AG04450 (cell line): ENCODE measurements around the gene DNAJC22. TPM values are rescaled to one million over a fixed set of nuclear protein-coding genes. Genes with fewer than 3 reads are reported as not detected.

ENCODE experiments used
- CTCF ChIA-PET: fragments of 300-600, 350-600 bp; formaldehyde crosslinking; extraction: SDS; loops from one replicate; lab custom pipeline; 2022; ENCODE audit warnings: antibody characterized with exemption, inconsistent platforms; lab: Charles Lee
- POLR2A ChIA-PET: fragments of 350-600 bp; formaldehyde crosslinking; extraction: SDS; loops from one replicate; lab custom pipeline; 2021; ENCODE audit warnings: antibody characterized with exemption, inconsistent platforms; lab: Yijun Ruan, JAX
- DNase-seq: peaks from one replicate; pipeline ENCODE4 v3.0.0-alpha.2; 2011; ENCODE audit warnings: low read depth, low spot score
- H3K27ac ChIP-seq: one replicate; pipeline ENCODE4 v1.5.1; 2012; ENCODE audit warnings: low read depth, low read length, control low read depth
- H3K27me3 ChIP-seq: one replicate; pipeline ENCODE4 v1.6.0; 2012; ENCODE audit warnings: low read length; ENCODE audit not compliant: control insufficient read depth, insufficient read depth
- H3K4me3 ChIP-seq: 2 replicates; pipeline ENCODE4 v1.5.1; 2011; ENCODE audit warnings: mild to moderate bottlenecking, low read depth, low read length, control low read depth
- H3K9me3 ChIP-seq: 2 replicates; pipeline ENCODE4 v1.5.1; 2012; ENCODE audit warnings: low read length; ENCODE audit not compliant: control insufficient read depth, insufficient read depth
- CTCF ChIP-seq: IDR thresholded peaks from 2 replicates; pipeline ENCODE4 v1.5.1; 2011; ENCODE audit warnings: low read depth, low read length, control low read depth, inconsistent platforms
- polyA plus RNA-seq: library from polyadenylated mRNA; depleted of rRNA; stranded (reverse); fragments of >200 nt; gene quantifications from 2 replicates; pipeline ENCODE4 v1.2.3, GENCODE V29; 2011

Gene DNAJC22
- polyA plus RNA-seq, 1 experiment, result 12.2 TPM

- H3K9me3 ChIP-seq, result no peaks in the 10 kb centered on the region; the same call in 1 of the 2 replicates
- CTCF ChIA-PET, result interaction anchor here (0.5 to 2.9 kb wide), 33 partner anchors 9 to 248 kb away, joined by 3 to 47 read pairs (median 4); partner anchors contain the start of genes PRPH and TROAP
- no peak overlapping the region for H3K4me3 ChIP-seq
- no peak for TF ChIP-seq CTCF
- H3K27ac ChIP-seq, result no peak overlapping the region
- H3K27me3 ChIP-seq, result peaks cover 82% of the 10 kb centered on the region
- POLR2A ChIA-PET, result interaction anchor here (0.6 to 2.3 kb wide), 4 partner anchors 10 to 174 kb away, joined by 3 to 12 read pairs (median 6); partner anchors contain the start of gene SPATS2
- DNase-seq, result no peak
Observed at GRCh38 chr12:49341777-49342065, 5.0 kb upstream of the DNAJC22 start.

DNA sequence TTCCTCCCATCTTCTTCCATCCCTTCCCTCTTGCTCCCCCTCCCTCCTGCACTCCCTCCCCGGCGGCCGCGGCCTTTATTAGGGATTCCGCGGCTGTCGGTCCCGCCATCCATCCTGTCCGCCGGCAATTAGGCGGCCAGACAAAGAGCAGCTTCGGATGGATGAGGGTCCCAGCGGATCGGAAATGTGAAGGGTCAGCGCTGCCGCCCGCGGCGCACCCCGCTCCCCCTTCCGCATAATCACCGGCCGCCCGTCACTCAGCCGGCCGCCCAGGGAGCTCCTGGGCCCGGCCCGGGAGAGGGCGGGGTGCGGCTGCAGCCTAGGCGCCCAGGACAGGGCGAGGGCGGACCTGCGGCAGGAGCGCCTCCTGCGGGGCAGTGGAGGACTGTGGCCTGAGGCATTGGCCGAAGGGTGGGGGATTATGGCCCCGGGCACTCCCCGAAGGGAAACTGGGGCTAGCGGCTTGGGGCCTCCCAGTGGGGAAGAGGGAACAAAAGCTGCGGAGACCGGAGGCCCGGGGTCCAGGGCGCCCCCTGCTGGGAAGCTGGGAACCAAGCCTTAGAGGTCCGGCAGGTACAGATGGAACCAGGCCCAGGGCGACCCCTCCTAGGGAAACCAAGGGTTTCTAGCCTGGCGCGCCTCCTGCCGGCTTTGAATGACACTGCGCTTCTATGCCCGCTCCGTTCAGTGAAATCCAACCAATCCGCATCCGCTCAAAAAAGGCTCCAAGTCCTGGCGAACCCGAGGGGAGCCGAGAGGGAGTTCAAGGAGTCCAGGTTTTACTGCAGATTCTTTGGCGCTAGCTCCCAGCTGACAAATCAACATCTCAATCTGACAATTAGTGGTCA lies 4.4 kb upstream of the DNAJC22 start:
- peak; percentile 70 for TF ChIP-seq CTCF
- Histone ChIP-seq H3K9me3 (no peaks in the 10 kb centered on the region; the same call in 1 of the 2 replicates), H3K27me3 (peaks cover 85% of the 10 kb centered on the region), H3K4me3 (peak overlapping the region; percentile 49), H3K27ac (no peak overlapping the region)
- CTCF ChIA-PET, result interaction anchor here (0.5 to 2.9 kb wide), 39 partner anchors 9 to 404 kb away, joined by 3 to 47 read pairs (median 4); partner anchors contain the start of genes PRPH and TROAP
- DNase-seq, result peak; percentile 30
- POLR2A ChIA-PET, result interaction anchor here (1.3 to 2.3 kb wide), 3 partner anchors 10 to 173 kb away, joined by 3 to 12 read pairs (median 7); partner anchors contain the start of gene SPATS2

DNA sequence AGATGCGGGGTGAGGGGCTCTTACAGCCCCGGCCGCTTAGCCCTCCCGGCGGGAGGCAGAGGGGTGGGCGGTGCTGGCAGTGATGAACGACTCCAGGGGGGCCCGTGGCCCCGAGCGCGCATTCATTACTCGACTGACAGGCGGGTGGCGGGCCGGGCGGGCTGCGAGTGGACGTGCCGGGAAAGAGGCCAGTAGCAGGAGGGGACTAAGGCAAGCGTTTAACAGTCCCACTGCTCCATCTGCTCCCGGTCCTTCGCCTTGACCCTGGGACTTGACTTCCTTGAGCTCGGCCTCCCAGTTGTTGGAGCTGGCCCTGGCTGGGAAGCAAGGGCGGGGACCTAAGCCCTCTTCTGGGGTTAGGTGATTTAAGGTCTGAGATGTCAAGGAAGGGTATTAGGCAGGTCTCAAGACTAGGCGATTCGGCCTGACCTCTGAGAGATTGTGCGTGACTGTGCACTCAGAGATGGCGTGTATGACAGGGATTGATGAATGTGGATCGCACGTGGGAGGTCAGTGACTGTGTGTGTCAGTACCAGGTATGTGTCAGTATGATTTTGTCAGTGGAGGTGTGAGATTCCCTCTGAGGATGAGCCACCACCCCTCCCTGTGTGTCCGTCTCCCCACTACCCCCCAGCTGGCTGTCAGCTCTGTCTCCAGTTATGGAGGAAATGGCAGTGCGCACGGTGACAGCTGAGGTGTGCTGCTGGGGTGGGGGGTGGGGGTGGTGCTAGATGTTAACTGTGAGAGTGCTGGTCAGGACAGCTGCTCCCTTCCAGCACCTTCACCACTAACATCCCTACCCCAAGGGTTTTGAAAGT lies 3.6 kb upstream of the DNAJC22 start:
- H3K9me3 ChIP-seq, result no peaks in the 10 kb centered on the region; the same call in 1 of the 2 replicates
- TF ChIP-seq CTCF, result no peak
- ChIA-PET CTCF (interaction anchor here (0.7 to 2.9 kb wide), 26 partner anchors 10 to 404 kb away, joined by 3 to 47 read pairs (median 4); partner anchors contain the start of genes PRPH and TROAP), POLR2A (interaction anchor here (1.6 to 2.3 kb wide), 2 partner anchors 11 to 24 kb away, joined by 7 to 12 read pairs; partner anchors contain the start of gene SPATS2)
- no peak overlapping the region for H3K27ac ChIP-seq
- peak overlapping the region; percentile 49 for H3K4me3 ChIP-seq
- DNase-seq, result no peak
- peaks cover 81% of the 10 kb centered on the region for H3K27me3 ChIP-seq

DNA sequence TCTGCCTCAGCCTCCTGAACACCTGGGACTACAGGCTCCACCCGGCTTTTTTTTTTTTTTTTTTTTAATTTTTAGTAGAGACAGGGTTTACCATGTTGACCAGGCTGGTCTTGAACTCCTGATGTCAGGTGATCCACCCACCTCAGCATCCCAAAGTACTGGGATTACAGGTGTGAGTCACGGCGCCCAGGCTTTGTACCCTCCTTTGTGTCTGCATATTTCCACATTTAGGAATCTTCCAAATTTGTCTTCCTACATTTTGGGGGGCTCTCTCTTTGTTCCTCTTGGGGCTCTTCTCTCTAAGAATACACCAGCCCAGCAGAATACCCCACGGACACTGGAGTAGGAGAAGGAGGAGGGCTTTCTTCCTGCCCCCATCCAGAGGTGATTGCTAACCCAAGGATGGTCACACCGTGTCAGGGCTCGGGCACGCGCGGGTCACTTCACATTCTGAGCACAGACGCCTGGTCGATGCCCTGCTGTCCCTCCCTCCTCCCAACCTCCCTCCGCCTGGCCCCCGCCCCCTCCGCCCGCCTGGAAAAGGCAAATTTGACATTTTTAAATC lies 2.1 kb upstream of the DNAJC22 start:
- H3K4me3 ChIP-seq, result no peak overlapping the region
- peaks cover 71% of the 10 kb centered on the region for H3K27me3 ChIP-seq
- CTCF ChIA-PET, result interaction anchor here (0.5 to 1.0 kb wide), 3 partner anchors 13 to 22 kb away, joined by 3 to 5 read pairs (median 3); no protein-coding TSS in a partner anchor
- no peak for DNase-seq
- H3K27ac ChIP-seq, result no peak overlapping the region
- no peaks in the 10 kb centered on the region; the same call in 1 of the 2 replicates for H3K9me3 ChIP-seq
- POLR2A ChIA-PET, result no interaction called here
- TF ChIP-seq CTCF, result no peak
